ENCODE data around the gene PHC3. TPM values are rescaled to one million over a fixed set of nuclear protein-coding genes. Genes with fewer than 3 reads are reported as not detected.

PHC3 gene
- total and polyA plus RNA-seq, 2 donors (not counting 1 experiment from before 2014, with no cell fraction given): 36.0 to 63.2 TPM

DNA sequence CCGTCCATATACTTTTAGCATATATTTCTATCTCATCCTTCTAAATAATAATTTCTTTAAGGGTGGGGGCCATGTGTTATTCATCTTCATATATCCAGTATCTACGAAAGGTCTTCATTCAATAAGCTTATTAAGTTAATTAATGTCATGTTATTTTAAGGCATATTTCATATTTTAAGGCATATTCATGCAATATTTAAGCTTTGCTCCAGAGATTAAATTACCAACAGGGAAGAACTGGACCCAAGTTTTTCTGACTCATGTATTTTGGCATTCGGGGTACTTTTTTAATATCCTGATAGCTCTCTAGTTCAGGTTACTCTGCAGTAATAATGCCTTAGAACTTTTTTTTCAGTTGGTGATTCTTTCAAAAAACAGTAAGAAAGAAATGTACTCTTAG, 27.4 kb downstream of the PHC3 start:
- peak; percentile 43 to 48 for DNase-seq (ENCODE audit: low read depth in 2 of 2)
- H3K4me3 ChIP-seq (replicated peaks in 1 of 4; ENCODE audit: control extremely low read depth in 1 of 4, insufficient read depth in 1 of 4, low read depth in 3 of 4, low read length in 4 of 4): no peak overlapping the region
- H3K27me3 ChIP-seq (ENCODE audit: control insufficient read depth, insufficient read depth, low read length): no peaks in the 10 kb centered on the region
- peaks cover 56% of the 10 kb centered on the region for H3K79me2 ChIP-seq (ENCODE audit: control insufficient read depth, insufficient read depth, low read length)
- H3K9ac ChIP-seq (ENCODE audit: insufficient read depth, low read length): no peak overlapping the region
- no peaks in the 10 kb centered on the region for H3K9me3 ChIP-seq (ENCODE audit: control insufficient read depth, insufficient read depth, low read depth, low read length)
- peaks cover 2% of the 10 kb centered on the region for H3K36me3 ChIP-seq (ENCODE audit: control insufficient read depth, insufficient read depth, low read length)
- H4K20me1 ChIP-seq (ENCODE audit: control insufficient read depth, extremely low read depth, insufficient read depth, low read length): no peaks in the 10 kb centered on the region
- TF ChIP-seq CTCF (conservative IDR thresholded peaks at IDR 0.05 in 1 of 2, IDR thresholded peaks at IDR 0.05 in 1 of 2; ENCODE audit: low read depth in 1 of 2, low read length in 2 of 2): no peak
- no peak overlapping the region for H2AFZ ChIP-seq (ENCODE audit: low read length)
- H3K27ac ChIP-seq (ENCODE audit: insufficient read depth, low read length): no peak overlapping the region
- H3K4me1 ChIP-seq (ENCODE audit: control insufficient read depth, extremely low read depth, insufficient read depth, low read length): peaks cover 5% of the 10 kb centered on the region
- no peak overlapping the region for H3K4me2 ChIP-seq (ENCODE audit: extremely low read depth, insufficient read depth, low read length)

GRCh38 chr3:170151536-170151935, 30.0 kb downstream of the PHC3 start:
- H3K9ac ChIP-seq (ENCODE audit: insufficient read depth, low read length): no peak overlapping the region
- peaks cover 5% of the 10 kb centered on the region for H3K4me1 ChIP-seq (ENCODE audit: control insufficient read depth, extremely low read depth, insufficient read depth, low read length)
- H3K36me3 ChIP-seq (ENCODE audit: control insufficient read depth, insufficient read depth, low read length): no peaks in the 10 kb centered on the region
- no peak for DNase-seq (ENCODE audit: low read depth in 2 of 2)
- no peak overlapping the region for H2AFZ ChIP-seq (ENCODE audit: low read length)
- no peaks in the 10 kb centered on the region for H3K27me3 ChIP-seq (ENCODE audit: control insufficient read depth, insufficient read depth, low read length)
- H4K20me1 ChIP-seq (ENCODE audit: control insufficient read depth, extremely low read depth, insufficient read depth, low read length): no peaks in the 10 kb centered on the region
- H3K79me2 ChIP-seq (ENCODE audit: control insufficient read depth, insufficient read depth, low read length): peaks cover 48% of the 10 kb centered on the region
- H3K4me2 ChIP-seq (ENCODE audit: extremely low read depth, insufficient read depth, low read length): no peak overlapping the region
- H3K4me3 ChIP-seq (replicated peaks in 1 of 4; ENCODE audit: control extremely low read depth in 1 of 4, insufficient read depth in 1 of 4, low read depth in 3 of 4, low read length in 4 of 4): no peak overlapping the region
- no peaks in the 10 kb centered on the region for H3K9me3 ChIP-seq (ENCODE audit: control insufficient read depth, insufficient read depth, low read depth, low read length)
- TF ChIP-seq EZH2 (IDR thresholded peaks at IDR 0.05; ENCODE audit: low read length, missing control alignments) (no peak), CTCF (conservative IDR thresholded peaks at IDR 0.05 in 1 of 2, IDR thresholded peaks at IDR 0.05 in 1 of 2; ENCODE audit: low read depth in 1 of 2, low read length in 2 of 2) (no peak)
- no peak overlapping the region for H3K27ac ChIP-seq (ENCODE audit: insufficient read depth, low read length)

GRCh38 chr3:170149016-170149415, 32.5 kb downstream of the PHC3 start:
- TF ChIP-seq EZH2 (IDR thresholded peaks at IDR 0.05; ENCODE audit: low read length, missing control alignments) (no peak), CTCF (conservative IDR thresholded peaks at IDR 0.05 in 1 of 2, IDR thresholded peaks at IDR 0.05 in 1 of 2; ENCODE audit: low read depth in 1 of 2, low read length in 2 of 2) (no peak)
- Histone ChIP-seq H4K20me1 (ENCODE audit: control insufficient read depth, extremely low read depth, insufficient read depth, low read length) (no peaks in the 10 kb centered on the region), H3K4me1 (ENCODE audit: control insufficient read depth, extremely low read depth, insufficient read depth, low read length) (no peaks in the 10 kb centered on the region), H3K79me2 (ENCODE audit: control insufficient read depth, insufficient read depth, low read length) (peaks cover 34% of the 10 kb centered on the region), H3K4me2 (ENCODE audit: extremely low read depth, insufficient read depth, low read length) (no peak overlapping the region), H3K9me3 (ENCODE audit: control insufficient read depth, insufficient read depth, low read depth, low read length) (no peaks in the 10 kb centered on the region), H3K4me3 (replicated peaks in 1 of 4; ENCODE audit: control extremely low read depth in 1 of 4, insufficient read depth in 1 of 4, low read depth in 3 of 4, low read length in 4 of 4) (no peak overlapping the region), H2AFZ (ENCODE audit: low read length) (no peak overlapping the region), H3K9ac (ENCODE audit: insufficient read depth, low read length) (no peak overlapping the region), H3K27ac (ENCODE audit: insufficient read depth, low read length) (no peak overlapping the region), H3K36me3 (ENCODE audit: control insufficient read depth, insufficient read depth, low read length) (no peaks in the 10 kb centered on the region), H3K27me3 (ENCODE audit: control insufficient read depth, insufficient read depth, low read length) (no peaks in the 10 kb centered on the region)
- DNase-seq (ENCODE audit: low read depth in 2 of 2): no peak
